NCI-H1694 (cell line): ENCODE results near the gene ANKRD11.
"Not testable (repeated sequence)": the region's sequence is repeated elsewhere in the genome, so short reads cannot be mapped to it uniquely, and the experiment has no call there.

Experiments used
- DNase-seq: peaks from one replicate; lab custom pipeline; 2025; lab: John Stamatoyannopoulos, UW

Gene ANKRD11

GRCh38 chr16:89328412-89329400, 161.7 kb downstream of the ANKRD11 start:
- not testable (repeated sequence) for DNase-seq

- no peak for DNase-seq
These were observed 163.6 kb downstream of the ANKRD11 start for GRCh38 chr16:89326721-89327120.

- DNase-seq: peak; percentile 19
These were observed 164.4 kb downstream of the ANKRD11 start for GRCh38 chr16:89325861-89326471.

GRCh38 chr16:89324056-89325010, 166.0 kb downstream of the ANKRD11 start:
- no peak for DNase-seq

- DNase-seq: no peak
These were observed 167.0 kb downstream of the ANKRD11 start for GRCh38 chr16:89323120-89323960.

- DNase-seq: no peak
These were observed 167.8 kb downstream of the ANKRD11 start for GRCh38 chr16:89322321-89323119.

GRCh38 chr16:89320782-89321501, 169.4 kb downstream of the ANKRD11 start:
- DNase-seq: peak; percentile 67

- no peak for DNase-seq
These were observed 170.2 kb downstream of the ANKRD11 start for GRCh38 chr16:89319886-89320781.

GRCh38 chr16:89319631-89319885, 170.8 kb downstream of the ANKRD11 start:
- DNase-seq: no peak

GRCh38 chr16:89318871-89319630, 171.3 kb downstream of the ANKRD11 start:
- no peak for DNase-seq

GRCh38 chr16:89318430-89318758, 172.0 kb downstream of the ANKRD11 start:
- DNase-seq: no peak

GRCh38 chr16:89317729-89318429, 172.5 kb downstream of the ANKRD11 start:
- no peak for DNase-seq

- no peak for DNase-seq
These were observed 173.2 kb downstream of the ANKRD11 start for GRCh38 chr16:89317101-89317671.

- no peak for DNase-seq
These were observed 173.7 kb downstream of the ANKRD11 start for GRCh38 chr16:89316701-89317100.

GRCh38 chr16:89315791-89316581, 174.4 kb downstream of the ANKRD11 start:
- DNase-seq: no peak

- DNase-seq: no peak
These were observed 175.1 kb downstream of the ANKRD11 start for GRCh38 chr16:89315271-89315670.
